Bronchial epithelial cell (primary cell): ENCODE data around the gene SLC35A1. TPM values are rescaled to one million over a fixed set of nuclear protein-coding genes. Genes with fewer than 3 reads are reported as not detected.
A peak's percentile ranks its signal among the peaks of the same experiment; 100 is the strongest.
"Not testable (repeated sequence)": the region's sequence is repeated elsewhere in the genome, so short reads cannot be mapped to it uniquely, and the experiment has no call there.

Source experiments
- DNase-seq: peaks from one replicate; pipeline ENCODE4 v3.0.0-alpha.2; 2010; ENCODE audit warnings: low read depth
- FAIRE-seq: peaks from 2 replicates; lab custom pipeline; 2011; peaks lifted over from hg19 to GRCh38; lab: Jason Lieb, UNC
- H3K27me3 ChIP-seq: 2 replicates; pipeline ENCODE4 v1.5.1; 2011; ENCODE audit warnings: low read length; ENCODE audit not compliant: control insufficient read depth, insufficient read depth
- H3K36me3 ChIP-seq: 2 replicates; pipeline ENCODE4 v1.5.1; 2011; ENCODE audit warnings: low read length; ENCODE audit not compliant: control insufficient read depth, insufficient read depth
- H3K4me3 ChIP-seq: 2 replicates; pipeline ENCODE4 v1.5.1; 2011; ENCODE audit warnings: mild to moderate bottlenecking, low read depth, low read length, control low read depth
- total RNA-seq: library from RNA; depleted of rRNA; stranded (reverse); fragments of >200 nt; gene quantifications from 2 replicates; pipeline ENCODE4 v1.2.1, GENCODE V29; 2014
- TF ChIP-seq, protein P1 (sequence below): IDR thresholded peaks from 2 replicates; pipeline ENCODE4 v1.5.1; 2011; ENCODE audit warnings: mild to moderate bottlenecking, moderate library complexity, low read length, control low read depth, inconsistent platforms; ENCODE audit not compliant: insufficient read depth, severe bottlenecking

Gene SLC35A1
- total RNA-seq, 1 donor from 2014 or later, result 14.5 TPM

DNA sequence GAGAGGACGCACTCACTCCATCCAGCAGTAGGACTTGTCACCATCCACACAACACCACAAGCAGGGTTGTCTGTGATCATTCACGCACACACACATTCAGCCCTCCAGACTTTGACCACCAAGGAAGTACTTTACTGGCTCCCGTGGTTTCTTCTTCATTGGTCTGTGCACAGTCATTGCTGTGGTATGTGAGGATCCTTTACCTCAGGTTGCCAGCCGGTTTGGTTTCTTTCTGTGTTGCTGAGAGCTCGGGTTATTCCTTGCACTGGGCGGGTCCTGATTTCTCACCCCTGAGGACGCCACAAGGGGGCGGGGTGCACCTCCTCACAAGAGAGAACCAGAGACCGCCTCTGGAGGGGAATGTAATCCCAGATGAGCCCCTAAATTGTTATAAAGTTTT, 11.2 kb downstream of the SLC35A1 start:
- Histone ChIP-seq H3K36me3 (peaks cover 4% of the 10 kb centered on the region), H3K4me3 (no peak overlapping the region), H3K27me3 (no peaks in the 10 kb centered on the region)
- DNase-seq, result peak; percentile 35
- TF ChIP-seq, protein P1, sequence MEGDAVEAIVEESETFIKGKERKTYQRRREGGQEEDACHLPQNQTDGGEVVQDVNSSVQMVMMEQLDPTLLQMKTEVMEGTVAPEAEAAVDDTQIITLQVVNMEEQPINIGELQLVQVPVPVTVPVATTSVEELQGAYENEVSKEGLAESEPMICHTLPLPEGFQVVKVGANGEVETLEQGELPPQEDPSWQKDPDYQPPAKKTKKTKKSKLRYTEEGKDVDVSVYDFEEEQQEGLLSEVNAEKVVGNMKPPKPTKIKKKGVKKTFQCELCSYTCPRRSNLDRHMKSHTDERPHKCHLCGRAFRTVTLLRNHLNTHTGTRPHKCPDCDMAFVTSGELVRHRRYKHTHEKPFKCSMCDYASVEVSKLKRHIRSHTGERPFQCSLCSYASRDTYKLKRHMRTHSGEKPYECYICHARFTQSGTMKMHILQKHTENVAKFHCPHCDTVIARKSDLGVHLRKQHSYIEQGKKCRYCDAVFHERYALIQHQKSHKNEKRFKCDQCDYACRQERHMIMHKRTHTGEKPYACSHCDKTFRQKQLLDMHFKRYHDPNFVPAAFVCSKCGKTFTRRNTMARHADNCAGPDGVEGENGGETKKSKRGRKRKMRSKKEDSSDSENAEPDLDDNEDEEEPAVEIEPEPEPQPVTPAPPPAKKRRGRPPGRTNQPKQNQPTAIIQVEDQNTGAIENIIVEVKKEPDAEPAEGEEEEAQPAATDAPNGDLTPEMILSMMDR, result no peak
- FAIRE-seq, result no peak

DNA sequence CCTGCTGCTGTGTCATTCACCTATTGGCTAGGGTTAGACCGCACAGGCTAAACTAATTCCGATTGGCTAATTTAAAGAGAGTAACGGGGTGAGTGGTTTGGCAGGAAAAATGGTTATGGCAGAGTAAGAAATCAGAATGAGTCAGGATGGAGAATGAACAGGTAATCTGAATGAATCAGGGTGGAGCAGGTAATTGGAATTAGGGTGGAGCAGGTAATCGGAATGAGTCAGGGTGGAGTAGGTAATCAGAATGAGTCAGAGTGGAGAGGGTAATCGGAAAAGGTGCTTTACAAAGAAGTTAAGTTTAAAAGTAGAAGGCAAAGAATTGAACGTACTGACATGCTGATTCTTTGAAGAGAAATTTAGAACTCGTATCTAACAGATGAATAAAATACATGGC, 11.7 kb downstream of the SLC35A1 start:
- H3K27me3 ChIP-seq, result no peaks in the 10 kb centered on the region
- no peak overlapping the region for H3K4me3 ChIP-seq
- TF ChIP-seq, protein P1, result no peak
- H3K36me3 ChIP-seq, result peaks cover 4% of the 10 kb centered on the region
- FAIRE-seq (no peak), DNase-seq (peak; percentile 87)

DNA sequence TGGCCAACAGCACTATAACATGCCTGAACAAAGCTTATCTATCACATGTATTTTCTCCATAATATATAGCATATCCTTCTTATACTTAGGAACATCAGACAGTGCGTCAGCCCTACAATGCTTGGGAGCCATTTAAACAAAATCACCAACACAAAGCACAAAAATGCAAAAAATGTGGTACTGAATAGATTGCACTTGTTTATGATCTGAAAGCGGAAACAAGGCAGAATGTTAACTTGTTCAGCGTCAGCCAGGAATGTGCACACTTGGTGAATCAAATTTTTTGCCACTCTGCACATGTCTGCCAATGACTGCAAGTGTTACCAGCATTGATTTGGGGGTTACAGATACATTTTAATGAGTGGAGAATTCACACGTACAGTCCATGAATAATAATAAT, 14.8 kb downstream of the SLC35A1 start:
- DNase-seq (peak; percentile 37), FAIRE-seq (no peak)
- TF ChIP-seq, protein P1, result no peak
- H3K27me3 ChIP-seq, result no peaks in the 10 kb centered on the region
- H3K36me3 ChIP-seq, result peaks cover 4% of the 10 kb centered on the region
- H3K4me3 ChIP-seq, result no peak overlapping the region

DNA sequence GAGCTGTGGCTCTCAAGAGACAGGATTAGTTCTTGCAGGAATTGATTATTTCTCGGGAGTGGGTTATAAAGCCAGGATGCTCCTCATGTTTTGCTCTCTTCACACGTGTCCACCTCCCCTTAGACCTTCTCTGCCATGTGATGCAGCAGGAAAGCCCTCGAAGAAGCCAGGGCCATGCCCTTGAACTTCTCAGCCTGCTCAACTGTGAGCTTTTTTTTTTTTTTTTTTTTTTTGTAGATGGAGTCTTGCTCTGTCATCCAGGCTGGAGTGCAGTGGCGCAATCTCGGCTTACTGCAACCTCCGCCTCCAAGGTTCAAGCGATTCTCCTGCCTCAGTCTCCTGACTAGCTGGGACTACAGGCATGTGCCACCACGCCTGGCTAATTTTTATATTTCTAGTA, 16.6 kb downstream of the SLC35A1 start:
- H3K36me3 ChIP-seq, H3K27me3 ChIP-seq, FAIRE-seq: not testable (repeated sequence)

DNA sequence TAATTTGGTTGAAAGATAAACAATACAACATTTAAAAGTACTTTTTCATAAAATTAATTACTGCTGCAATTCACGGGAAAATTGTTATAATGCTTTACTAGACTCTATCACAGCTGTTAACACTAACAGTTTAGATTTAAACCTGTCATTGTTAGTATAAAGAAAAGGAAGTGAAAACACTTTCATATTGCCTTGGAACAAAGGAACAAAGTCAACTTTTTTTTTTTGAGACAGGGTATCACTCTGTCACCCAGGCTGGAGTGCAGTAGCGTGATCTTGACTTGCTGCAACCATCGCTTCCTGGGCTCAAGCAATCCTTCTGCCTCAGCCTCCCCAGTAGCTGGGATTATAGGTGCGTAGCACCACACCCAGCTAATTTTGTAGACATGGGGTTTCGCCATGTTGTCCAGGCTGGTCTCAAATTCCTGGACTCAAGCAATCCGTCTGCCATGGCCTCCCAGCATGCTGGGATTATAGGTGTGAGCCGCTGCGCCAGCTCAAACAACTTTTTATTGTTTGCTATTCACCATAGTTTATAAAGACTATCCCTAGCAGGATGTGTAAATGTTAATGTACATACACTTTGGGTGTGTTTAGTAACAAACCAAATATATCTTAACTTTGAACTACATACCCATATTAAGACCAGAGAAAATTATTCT, 22.1 kb downstream of the SLC35A1 start:
- no peak for FAIRE-seq
- peaks cover 2% of the 10 kb centered on the region for H3K36me3 ChIP-seq
- H3K27me3 ChIP-seq, result no peaks in the 10 kb centered on the region
- DNase-seq, result no peak
- TF ChIP-seq, protein P1, result no peak
- H3K4me3 ChIP-seq, result no peak overlapping the region

More for the DNA sequence above, 16.6 kb downstream of the SLC35A1 start:
- not testable (repeated sequence) for H3K4me3 ChIP-seq, DNase-seq

DNA sequence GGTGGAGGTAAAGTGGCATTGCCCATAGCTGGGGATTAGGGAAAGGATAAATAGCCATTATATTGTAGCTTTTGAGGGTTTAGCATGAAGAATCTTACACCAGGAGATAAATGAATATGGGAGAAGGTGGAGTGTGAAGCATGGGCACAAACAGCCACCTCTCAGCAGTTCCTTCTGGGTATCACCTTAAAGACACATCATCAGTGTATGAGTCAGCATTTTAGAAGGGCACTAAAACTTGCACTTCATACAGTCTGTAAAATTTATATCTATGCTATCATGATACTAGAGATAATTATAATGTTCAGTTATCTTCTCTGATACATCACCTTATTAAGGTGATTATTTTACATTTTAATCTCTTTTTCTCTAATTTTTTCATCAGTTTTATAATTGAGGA, 25.3 kb downstream of the SLC35A1 start:
- Histone ChIP-seq H3K27me3 (no peaks in the 10 kb centered on the region), H3K36me3 (peaks cover 2% of the 10 kb centered on the region), H3K4me3 (no peak overlapping the region)
- peak; percentile 12 for DNase-seq
- FAIRE-seq, result no peak
- TF ChIP-seq, protein P1, result no peak
